Common myeloid progenitor, CD34-positive (primary cell): ENCODE measurements around the gene PRR22.
"Not testable (repeated sequence)": the region's sequence is repeated elsewhere in the genome, so short reads cannot be mapped to it uniquely, and the experiment has no call there.

Source experiments
- CTCF ChIA-PET: fragments of 350-600 bp; sonication (Branson Sonifier 250); formaldehyde crosslinking; loops from one replicate; lab custom pipeline; 2021; ENCODE audit warnings: antibody characterized with exemption; lab: Charles Lee
- POLR2A ChIA-PET: fragments of 350-600 bp; sonication (Branson Sonifier 250); formaldehyde crosslinking; loops from one replicate; lab custom pipeline; 2021; ENCODE audit warnings: antibody characterized with exemption; lab: Charles Lee
- DNase-seq, 3 donors: peaks; one replicate each; pipeline versions ENCODE4 v3.0.0 to v3.0.0-alpha.2; 2013
- H3K27ac ChIP-seq, 2 experiments: 1 replicate in 1 of 2; 2 replicates in 1 of 2; pipeline ENCODE4 v1.7.0; 2013; ENCODE audit warnings: inconsistent platforms in 2 of 2, low read length in 2 of 2, mild to moderate bottlenecking in 2 of 2, low read depth in 1 of 2, moderate library complexity in 1 of 2; ENCODE audit not compliant: severe bottlenecking in 2 of 2, insufficient read depth in 1 of 2, poor library complexity in 1 of 2
- H3K27me3 ChIP-seq, 5 experiments: replicated peaks in 2 of 5; 1 replicate in 3 of 5; 2 replicates in 2 of 5; pipeline versions ENCODE4 v1.6.1 to v1.7.0; 2013; ENCODE audit warnings: low read length in 4 of 5, mild to moderate bottlenecking in 2 of 5, moderate library complexity in 2 of 5, inconsistent platforms in 1 of 5; ENCODE audit not compliant: insufficient read depth in 5 of 5, control insufficient read depth in 4 of 5
- H3K36me3 ChIP-seq, 4 experiments: 1 replicate in 2 of 4; 2 replicates in 2 of 4; pipeline versions ENCODE4 v1.6.1 to v1.7.0; 2013; ENCODE audit warnings: low read length in 3 of 4, control low read depth in 1 of 4, mild to moderate bottlenecking in 1 of 4; ENCODE audit not compliant: control insufficient read depth in 4 of 4, insufficient read depth in 4 of 4
- H3K4me1 ChIP-seq, 4 experiments: 1 replicate in 3 of 4; 2 replicates in 1 of 4; pipeline versions ENCODE4 v1.6.1 to v1.7.1; 2013; ENCODE audit warnings: low read length in 3 of 4, mild to moderate bottlenecking in 3 of 4, control low read depth in 1 of 4, inconsistent platforms in 1 of 4, moderate library complexity in 1 of 4; ENCODE audit not compliant: control insufficient read depth in 4 of 4, insufficient read depth in 4 of 4; ENCODE audit errors: control extremely low read depth in 1 of 4
- H3K4me3 ChIP-seq, 7 experiments: 1 replicate in 4 of 7; 2 replicates in 3 of 7; pipeline versions ENCODE4 v1.5.1 to v1.7.0; 2013; ENCODE audit warnings: mild to moderate bottlenecking in 7 of 7, low read length in 6 of 7, moderate library complexity in 6 of 7, inconsistent platforms in 2 of 7, low read depth in 2 of 7, control low read depth in 1 of 7; ENCODE audit not compliant: insufficient read depth in 4 of 7, control insufficient read depth in 1 of 7; ENCODE audit errors: extremely low read depth in 1 of 7
- H3K9me3 ChIP-seq, 5 experiments: 1 replicate in 4 of 5; 2 replicates in 1 of 5; pipeline versions ENCODE4 v1.6.1 to v1.7.1; 2013; ENCODE audit warnings: low read length in 4 of 5, mild to moderate bottlenecking in 2 of 5, inconsistent platforms in 1 of 5, low read depth in 1 of 5, moderate library complexity in 1 of 5; ENCODE audit not compliant: control insufficient read depth in 4 of 5, insufficient read depth in 2 of 5; ENCODE audit errors: control extremely low read depth in 1 of 5
- WGBS: methylation state at CpG from one replicate; pipeline ENCODE4 v1.1.5; 2013; ENCODE audit not compliant: insufficient coverage; 5-methylcytosine and 5-hydroxymethylcytosine counted together

The PRR22 gene

GRCh38 chr19:5787409-5788182, 3.0 kb upstream of the PRR22 start:
- CTCF ChIA-PET, result no interaction called here
- H3K9me3 ChIP-seq, result no peaks in the 10 kb centered on the region
- no peak for DNase-seq
- WGBS, result 94% methylated on average over 33 of the region's 39 CpGs
- H3K27me3 ChIP-seq, result no peaks in the 10 kb centered on the region
- H3K4me3 ChIP-seq, result no peak overlapping the region
- no peak overlapping the region for H3K27ac ChIP-seq
- H3K36me3 ChIP-seq, result peaks cover 4 to 62% (median 42%) of the 10 kb centered on the region in 4 experiments
- H3K4me1 ChIP-seq, result peaks cover 3 to 14% (median 10%) of the 10 kb centered on the region in 4 experiments
- POLR2A ChIA-PET, result no interaction called here

- CTCF ChIA-PET, result no interaction called here
- Histone ChIP-seq H3K4me1 (peaks cover 3 to 14% (median 10%) of the 10 kb centered on the region in 4 experiments), H3K27me3 (no peaks in the 10 kb centered on the region), H3K36me3 (peaks cover 4 to 62% (median 42%) of the 10 kb centered on the region in 4 experiments), H3K27ac (no peak overlapping the region), H3K4me3 (no peak overlapping the region), H3K9me3 (no peaks in the 10 kb centered on the region)
- DNase-seq, result no peak
- POLR2A ChIA-PET, result no interaction called here
- 93% methylated on average over 40 of the region's 44 CpGs for WGBS
Observed at GRCh38 chr19:5786593-5787408, 2.3 kb upstream of the PRR22 start.

GRCh38 chr19:5785423-5785822, 877 bp upstream of the PRR22 start:
- Histone ChIP-seq H3K4me3 (no peak overlapping the region), H3K9me3 (no peaks in the 10 kb centered on the region), H3K4me1 (peaks cover 3 to 7% (median 6%) of the 10 kb centered on the region in 4 experiments), H3K27ac (no peak overlapping the region), H3K27me3 (no peaks in the 10 kb centered on the region), H3K36me3 (peaks cover 4 to 62% (median 42%) of the 10 kb centered on the region in 4 experiments)
- WGBS, result 93% methylated on average over 36 of the region's 37 CpGs
- ChIA-PET POLR2A (no interaction called here), CTCF (no interaction called here)
- no peak for DNase-seq

GRCh38 chr19:5782945-5783919, 1.3 kb downstream of the PRR22 start:
- Histone ChIP-seq H3K4me1 (no peaks in the 10 kb centered on the region), H3K9me3 (no peaks in the 10 kb centered on the region), H3K27me3 (no peaks in the 10 kb centered on the region), H3K36me3 (peaks cover 2 to 44% (median 28%) of the 10 kb centered on the region in 4 experiments), H3K4me3 (no peak overlapping the region), H3K27ac (no peak overlapping the region)
- ChIA-PET POLR2A (no interaction called here), CTCF (no interaction called here)
- WGBS, result 93% methylated on average over 29 of the region's 48 CpGs
- no peak for DNase-seq

GRCh38 chr19:5782322-5782721, 2.2 kb downstream of the PRR22 start:
- H3K27me3 ChIP-seq, result no peaks in the 10 kb centered on the region
- no peaks in the 10 kb centered on the region for H3K4me1 ChIP-seq
- no peak overlapping the region for H3K4me3 ChIP-seq
- peaks cover 0 to 35% (median 22%) of the 10 kb centered on the region in 4 experiments for H3K36me3 ChIP-seq
- ChIA-PET POLR2A (no interaction called here), CTCF (no interaction called here)
- H3K9me3 ChIP-seq, result no peaks in the 10 kb centered on the region
- DNase-seq, result no peak
- H3K27ac ChIP-seq, result no peak overlapping the region
- 90% methylated on average over 9 of the region's 9 CpGs for WGBS

GRCh38 chr19:5780916-5781315, 3.6 kb downstream of the PRR22 start:
- not testable (repeated sequence) for H3K27ac ChIP-seq, H3K4me1 ChIP-seq, DNase-seq, H3K4me3 ChIP-seq, H3K27me3 ChIP-seq, H3K9me3 ChIP-seq
- peaks cover 0 to 21% (median 13%) of the 10 kb centered on the region in 4 experiments for H3K36me3 ChIP-seq
- ChIA-PET POLR2A (interaction anchor here (0.7 kb wide), 1 partner anchor 122 kb away, joined by 7 read pairs; no protein-coding TSS in a partner anchor), CTCF (interaction anchor here (0.7 to 1.5 kb wide), 2 partner anchors 14 to 20 kb away, joined by 3 read pairs; no protein-coding TSS in a partner anchor)
- WGBS, result 90% methylated on average over 6 of the region's 11 CpGs
